ENCODE results near the gene ENAH.
"Not testable (repeated sequence)": the region's sequence is repeated elsewhere in the genome, so short reads cannot be mapped to it uniquely, and the experiment has no call there.

Gene ENAH

DNA sequence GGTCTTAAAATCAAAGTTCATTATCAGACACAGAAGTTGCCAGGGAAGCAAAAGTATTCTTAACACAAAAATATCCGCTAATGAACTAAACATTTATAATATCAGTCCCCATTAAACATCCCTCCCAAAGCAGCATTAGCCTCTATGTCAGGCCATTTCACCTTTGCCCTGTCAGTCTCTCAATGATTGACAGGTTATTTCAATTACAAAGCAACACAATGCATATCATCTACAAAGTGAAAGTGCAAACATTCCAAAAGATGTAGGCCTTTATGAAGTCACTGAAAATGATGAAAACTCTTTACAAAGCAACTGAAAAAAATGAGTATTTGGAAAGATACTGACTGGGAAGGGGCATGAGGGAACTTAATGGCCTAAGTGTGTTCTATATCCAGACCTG is 14.1 kb downstream of the ENAH start:
- no peak for DNase-seq

DNA sequence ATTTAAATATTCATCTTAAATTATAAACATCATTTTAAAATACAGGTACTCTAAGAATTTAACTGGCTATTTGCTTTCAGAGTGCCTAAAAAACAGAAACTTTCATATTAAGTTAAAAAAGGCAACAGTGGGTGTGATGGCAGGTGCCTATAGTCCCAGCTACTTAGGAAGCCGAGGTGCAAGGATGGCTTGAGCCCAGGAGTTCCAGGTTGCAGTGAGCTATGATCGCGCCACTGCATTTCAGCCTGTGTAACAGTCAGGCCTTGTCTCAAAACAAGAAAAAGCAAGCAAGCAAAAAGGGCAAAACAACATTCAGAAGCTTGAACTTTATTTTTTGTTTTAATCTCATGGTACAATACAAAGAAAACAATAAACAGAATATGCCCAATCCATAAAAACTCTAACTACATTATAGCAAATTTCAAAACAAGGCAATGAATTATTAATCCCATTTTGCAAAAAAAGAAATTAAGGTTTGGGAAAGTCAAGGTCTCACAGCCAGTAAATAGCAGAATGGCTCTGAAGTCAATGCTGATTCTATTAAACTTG is 15.2 kb downstream of the ENAH start:
- no peak for DNase-seq

DNA sequence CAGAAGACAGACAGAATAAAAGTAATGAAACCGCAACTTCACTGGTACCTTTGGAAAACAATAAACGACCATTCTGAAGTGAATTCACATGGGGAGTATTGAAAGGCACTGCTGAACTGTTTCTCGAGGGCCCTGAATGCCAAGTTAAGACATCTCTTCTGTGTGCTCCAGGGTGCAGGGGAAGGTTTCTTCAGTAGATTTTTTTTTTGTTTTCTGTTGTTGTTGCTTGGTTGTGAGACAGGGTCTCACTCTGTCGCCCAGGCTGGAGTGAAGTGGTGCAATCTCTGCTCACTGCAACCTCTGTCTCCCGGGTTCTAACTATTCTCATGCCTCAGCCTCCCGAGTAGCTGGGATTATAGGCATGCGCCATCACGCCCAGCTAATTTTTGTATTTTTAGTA is 15.9 kb downstream of the ENAH start:
- DNase-seq, result not testable (repeated sequence)

DNA sequence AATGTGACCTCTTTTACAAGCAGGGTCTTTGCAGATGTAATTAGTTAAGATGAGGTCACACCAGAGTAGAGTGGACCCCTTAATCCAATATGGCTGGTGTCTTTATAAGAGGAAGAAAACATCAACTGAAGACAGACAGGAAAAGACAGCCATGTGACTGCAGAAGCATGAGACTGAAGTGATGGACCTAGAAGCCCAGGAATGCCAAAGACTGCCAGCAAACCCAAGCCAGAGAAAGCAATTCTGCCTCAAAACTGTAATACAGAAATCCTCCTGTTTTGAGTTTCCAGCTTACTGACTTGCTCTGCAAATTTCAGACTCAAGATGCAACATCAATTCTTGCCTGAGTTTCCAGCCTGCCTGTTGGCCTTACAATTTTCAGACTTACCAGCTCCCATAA is 17.3 kb downstream of the ENAH start:
- no peak for DNase-seq

DNA sequence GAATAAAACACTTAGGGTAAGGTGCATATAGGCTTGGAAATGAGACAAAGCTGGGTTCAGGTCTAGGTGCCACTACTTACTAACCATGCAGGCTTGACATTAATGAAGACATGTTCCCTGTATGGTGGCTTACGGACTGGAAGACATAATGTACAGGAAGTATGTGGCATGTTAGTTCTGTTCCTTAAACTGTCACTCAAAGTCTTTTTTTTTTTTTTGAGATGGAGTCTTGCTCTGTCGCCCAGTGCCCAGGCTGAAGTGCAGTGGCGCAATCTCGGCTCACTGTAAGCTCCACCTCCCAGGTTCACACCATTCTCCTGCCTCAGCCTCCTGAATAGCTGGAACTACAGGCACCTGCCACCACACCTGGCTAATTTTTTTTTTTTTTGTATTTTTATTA is 20.1 kb downstream of the ENAH start:
- not testable (repeated sequence) for DNase-seq

DNA sequence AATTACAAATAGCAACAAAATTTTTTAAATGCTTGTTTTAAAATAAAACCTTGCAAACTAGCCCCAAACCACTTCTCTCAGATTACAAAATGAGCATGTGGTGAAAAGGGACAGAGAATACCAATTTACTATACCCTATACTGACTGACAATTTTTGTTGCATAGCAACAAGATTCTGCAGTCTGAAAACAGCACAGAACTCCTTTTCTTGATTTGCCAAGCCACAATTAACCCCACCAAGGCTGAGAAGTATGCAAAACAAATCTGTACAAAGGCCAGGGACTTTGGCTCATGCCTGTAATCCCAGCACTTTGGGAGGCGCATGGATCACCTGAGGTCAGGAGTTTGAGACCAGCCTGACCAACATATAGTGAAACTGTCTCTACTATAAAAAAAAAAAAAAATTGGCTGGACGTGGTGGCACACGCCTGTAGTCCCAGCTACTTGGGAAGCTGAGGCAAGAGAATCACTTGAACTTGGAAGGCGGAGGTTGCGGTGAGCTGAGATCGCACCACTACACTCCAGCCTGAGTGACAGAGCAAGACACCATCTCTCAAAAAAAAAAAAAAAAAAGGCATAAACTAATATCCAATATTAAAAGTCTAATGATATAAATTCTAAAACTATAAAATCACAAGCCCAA is 21.8 kb downstream of the ENAH start:
- no peak for DNase-seq

DNA sequence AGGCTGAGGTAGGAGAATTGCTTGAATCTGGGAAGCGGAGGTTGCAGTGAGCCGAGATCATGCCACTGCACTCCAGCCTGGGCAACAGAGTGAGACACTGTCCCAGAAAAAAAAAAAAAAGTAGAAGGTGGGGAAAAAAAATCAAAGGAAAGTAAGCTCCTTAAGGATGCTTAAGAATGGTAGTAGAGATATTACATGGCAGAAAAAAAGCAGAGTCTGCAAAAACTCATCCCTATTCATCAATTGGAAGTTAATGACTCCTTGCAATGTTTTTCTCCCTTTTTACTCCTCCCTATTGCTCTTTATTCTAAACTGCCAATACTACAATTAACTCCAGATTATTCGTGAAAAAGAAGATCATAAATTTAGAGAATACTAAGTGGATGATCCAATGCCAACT is 23.4 kb downstream of the ENAH start:
- no peak for DNase-seq

DNA sequence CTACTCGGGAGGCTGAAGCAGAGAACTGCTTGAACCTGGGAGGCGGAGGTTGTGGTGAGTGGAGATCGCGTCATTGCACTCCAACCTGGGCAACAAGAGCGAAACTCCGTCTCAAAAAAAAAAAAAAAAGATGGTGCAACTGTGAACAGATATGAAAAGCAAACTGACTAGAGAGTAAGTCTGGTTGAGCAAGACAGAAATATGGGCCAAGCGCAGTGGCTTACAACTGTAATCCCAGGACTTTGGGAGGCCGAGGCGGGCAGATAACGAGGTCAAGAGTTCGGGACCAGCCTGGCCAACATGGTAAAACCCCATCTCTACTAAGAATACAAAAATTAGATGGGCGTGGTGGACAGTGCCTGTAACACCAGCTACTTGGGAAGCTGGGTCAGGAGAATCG is 24.1 kb downstream of the ENAH start:
- DNase-seq, result not testable (repeated sequence)

DNA sequence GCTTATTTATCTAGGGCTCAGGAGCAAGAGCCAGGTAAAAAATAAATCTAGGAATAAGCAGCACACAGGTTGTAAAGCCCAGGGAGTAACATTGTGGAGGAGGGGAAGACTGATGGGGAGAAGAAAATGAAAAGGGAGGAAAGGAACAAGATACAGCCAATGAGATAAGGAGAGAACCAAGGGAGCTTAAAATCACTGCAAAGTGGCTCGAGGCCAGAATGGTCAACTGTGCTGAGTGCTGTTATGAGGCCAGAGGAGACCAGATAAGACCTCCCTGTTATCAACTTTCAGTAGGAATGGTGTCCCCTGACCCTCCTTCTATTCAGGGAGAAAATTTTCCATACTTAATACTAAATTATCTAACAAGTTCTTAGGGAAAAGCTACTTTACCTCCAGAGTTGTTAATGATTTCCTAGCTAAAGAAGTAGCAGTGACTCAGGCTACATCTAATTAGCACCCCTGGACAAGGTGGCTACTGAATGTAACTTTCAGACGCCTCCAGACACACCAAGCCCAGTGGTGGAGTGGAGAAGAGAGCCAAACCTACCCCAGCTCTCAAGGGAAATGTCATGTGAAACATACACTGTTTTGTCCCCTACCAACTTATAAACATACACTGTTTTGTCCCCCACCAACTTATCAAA is 25.5 kb downstream of the ENAH start:
- no peak for DNase-seq

DNA sequence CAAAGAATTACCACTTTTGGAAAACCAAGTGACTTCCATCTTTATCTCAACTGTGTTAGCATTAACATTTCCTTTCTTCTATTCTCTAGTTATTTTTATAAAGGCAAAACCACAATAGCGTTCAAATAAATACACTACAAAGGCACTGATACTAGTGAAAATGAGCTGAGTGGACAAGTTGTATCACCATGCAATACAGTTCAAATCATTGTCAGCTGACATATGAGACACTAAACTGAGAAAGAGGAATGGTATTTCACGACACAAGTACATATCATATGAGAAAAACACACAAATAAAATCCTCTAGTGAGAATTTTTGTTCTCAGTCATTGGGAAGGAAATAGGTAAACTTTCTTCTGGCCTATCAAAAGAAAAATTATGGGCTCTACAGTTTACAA is 26.2 kb downstream of the ENAH start:
- no peak for DNase-seq

DNA sequence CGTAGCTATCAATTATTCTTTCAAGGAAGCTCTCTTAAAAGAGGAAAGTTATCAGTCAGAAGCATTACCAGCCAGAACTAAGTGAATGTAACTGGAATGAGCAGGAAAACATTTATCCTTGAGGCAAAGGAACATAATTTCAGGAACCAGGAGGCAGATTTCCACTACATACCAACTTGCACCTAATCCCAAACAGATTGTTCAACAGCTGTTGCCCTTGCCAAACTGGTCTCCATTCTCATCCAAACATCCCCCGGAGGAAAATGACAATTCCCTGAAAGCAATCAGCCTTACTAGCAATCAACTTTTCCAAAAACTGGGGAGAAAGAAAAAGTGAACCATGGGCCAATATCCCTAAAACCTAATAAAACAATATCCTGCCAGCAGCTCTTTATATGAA is 35.0 kb downstream of the ENAH start:
- DNase-seq, result no peak

DNA sequence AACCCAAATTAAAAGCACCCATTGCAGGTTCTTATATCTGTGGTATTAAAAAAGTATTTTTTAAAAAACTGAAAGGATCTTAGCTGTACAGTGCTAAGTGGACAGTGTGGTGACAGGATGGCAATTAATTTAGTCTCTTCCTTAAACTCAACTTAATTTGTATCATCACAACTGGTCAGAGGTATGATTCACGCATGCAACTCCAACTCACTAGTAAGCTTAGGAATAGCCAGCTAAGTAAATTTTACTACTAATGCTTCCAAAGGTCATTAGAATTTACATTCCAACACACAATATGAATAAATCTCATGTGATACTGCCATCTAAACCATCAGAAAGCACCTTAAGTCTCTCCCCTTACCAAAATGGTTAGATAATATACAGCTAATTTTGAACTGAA is 35.4 kb downstream of the ENAH start:
- DNase-seq, result no peak

DNA sequence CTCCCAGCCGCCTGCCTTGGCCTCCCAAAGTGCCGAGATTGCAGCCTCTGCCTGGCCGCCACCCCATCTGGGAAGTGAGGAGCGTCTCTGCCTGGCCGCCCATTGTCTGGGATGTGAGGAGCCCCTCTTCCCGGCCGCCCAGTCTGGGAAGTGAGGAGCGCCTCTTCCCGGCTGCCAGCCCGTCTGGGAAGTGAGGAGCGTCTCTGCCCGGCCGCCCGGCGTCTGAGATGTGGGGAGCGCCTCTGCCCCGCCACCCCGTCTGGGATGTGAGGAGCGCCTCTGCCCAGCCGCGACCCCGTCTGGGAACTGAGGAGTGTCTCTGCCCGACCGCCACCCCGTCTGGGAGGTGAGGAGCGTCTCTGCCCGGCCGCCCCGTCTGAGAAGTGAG is 37.5 kb downstream of the ENAH start:
- not testable (repeated sequence) for DNase-seq

DNA sequence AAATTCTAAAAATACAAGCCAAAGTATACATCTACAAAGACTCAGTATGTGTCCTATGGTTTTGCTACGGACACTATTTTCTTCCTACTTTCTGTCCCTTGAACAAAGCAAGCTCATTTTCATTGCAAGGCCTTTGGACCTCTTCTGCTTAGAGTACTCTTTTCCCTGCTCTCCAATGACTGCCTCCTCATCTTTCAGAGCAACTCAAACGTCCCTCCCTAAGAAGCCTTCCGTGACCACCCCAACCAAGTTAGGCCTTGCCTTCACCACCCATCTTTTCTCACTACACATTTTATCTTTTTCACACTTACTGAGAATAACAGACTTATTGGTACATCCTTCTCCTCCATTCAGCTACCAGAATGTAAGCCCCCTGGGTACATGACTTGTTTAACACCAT is 39.9 kb downstream of the ENAH start:
- no peak for DNase-seq

DNA sequence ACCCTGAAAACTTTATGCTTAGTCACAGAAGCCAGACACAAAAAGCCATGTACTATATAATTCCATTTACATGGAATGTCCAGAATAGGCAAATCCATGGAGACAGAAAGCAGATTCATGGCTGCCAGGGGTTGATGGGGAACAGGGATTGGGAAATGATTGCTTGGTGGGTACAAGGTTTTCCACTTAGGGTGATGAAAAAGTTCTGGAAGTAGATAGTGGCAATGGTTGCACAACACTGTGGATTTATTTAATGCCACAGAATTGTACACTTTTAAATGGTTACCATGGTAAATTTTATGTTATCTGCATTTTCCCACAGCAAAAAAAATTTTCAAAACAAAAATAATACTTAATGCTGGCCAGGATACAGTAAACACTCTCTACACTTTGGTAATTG is 40.6 kb downstream of the ENAH start:
- DNase-seq, result no peak

DNA sequence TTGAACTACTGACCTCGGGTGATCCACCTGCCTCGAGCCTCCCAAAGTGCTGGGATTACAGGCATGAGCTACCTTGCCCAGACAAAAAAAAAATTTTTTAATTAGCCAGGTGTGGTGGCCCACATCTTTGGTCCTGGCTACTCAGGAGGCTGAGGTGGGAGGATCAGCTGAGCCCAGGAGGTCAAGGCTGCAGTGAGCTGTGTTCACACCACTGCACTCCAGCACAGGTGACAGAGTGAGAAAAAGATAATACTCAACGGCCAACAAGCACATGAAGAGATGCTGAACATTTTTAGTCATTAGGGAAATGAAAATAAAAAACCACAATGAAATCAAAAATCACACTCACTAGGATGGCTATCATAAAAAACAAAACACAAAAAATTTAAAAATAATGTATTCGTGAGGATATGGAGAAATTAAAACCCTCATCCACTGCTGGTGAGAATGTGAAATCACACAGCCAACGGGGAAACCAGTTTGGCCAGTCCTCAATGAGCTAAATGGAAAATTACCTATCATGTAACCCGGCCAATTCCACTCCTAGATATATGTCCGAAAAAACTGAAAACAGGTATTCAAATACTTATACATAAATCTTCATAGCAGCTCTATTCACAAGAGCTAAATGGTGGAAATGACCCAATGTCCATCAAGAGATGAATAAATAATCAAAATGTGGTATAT is 41.2 kb downstream of the ENAH start:
- no peak for DNase-seq

DNA sequence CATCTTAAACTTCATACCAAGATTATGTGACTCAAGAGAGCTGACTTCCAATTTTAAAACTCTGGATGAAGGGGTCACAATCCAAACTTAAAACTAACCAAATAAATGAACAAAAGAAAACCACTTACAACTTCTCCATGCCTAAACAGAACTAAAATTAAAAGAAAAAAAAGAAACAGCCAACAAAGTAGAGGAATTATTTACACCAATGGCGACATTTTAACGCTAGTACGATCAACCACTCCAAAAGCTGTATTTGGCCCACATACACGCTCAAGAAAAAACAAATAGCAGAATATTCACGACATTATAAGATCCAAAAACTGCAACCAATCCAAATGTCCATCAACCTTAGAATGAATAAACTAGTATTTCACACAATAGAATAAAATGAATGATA is 42.4 kb downstream of the ENAH start:
- DNase-seq, result no peak

DNA sequence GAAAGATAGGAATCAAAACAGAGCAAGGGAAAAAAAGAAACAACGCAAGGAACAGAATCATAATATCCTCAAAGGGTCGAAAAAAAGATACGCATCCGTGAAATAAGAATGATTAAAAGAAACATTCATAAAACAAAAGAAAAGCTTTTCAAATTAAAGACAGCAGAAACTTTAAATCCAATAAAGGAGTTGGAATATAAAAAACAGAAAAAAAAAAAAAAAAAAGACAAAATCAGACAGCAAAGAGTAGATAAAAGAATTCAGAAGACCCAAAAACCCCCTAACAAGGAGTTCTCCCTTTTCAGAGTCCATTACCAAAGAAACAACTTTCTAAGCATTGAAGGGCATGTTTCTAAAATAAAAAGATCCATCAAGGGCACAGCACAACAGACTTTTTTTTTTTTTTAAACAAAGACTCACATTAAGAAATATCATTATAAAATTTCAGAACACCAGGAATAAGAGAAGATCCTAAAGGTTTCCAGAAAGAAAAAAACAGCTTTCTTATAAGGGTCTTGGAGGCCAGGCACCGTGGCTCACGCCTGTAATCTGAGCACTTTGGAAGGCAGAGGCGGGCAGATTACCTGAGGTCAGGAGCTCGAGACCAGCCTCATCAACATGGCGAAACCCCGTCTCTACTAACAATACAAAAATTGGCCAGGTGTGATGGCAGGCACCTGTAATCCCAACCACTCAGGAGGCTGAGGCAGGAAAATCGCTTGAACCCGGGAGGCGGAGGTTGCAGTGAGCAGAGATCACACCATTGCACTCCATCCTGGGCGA is 44.7 kb downstream of the ENAH start:
- no peak for DNase-seq

DNA sequence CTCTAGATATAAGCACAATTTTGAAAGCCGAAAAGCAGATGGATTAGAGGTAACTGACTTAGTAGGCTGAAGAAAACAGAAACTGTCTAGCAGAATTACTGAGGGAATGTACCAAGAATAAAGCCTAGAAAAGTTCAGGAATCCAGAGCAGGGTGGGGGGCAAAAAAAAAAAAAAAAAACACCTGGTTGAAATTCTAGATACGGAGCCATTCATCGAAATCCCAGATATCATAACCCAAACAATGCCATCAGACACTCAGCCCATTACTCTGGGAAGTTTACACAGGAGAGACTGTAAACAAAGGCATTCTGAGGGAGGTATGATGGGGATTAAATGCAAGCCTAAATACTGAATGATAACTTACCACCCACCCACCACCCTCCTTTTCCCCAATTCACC is 45.6 kb downstream of the ENAH start:
- DNase-seq, result no peak

DNA sequence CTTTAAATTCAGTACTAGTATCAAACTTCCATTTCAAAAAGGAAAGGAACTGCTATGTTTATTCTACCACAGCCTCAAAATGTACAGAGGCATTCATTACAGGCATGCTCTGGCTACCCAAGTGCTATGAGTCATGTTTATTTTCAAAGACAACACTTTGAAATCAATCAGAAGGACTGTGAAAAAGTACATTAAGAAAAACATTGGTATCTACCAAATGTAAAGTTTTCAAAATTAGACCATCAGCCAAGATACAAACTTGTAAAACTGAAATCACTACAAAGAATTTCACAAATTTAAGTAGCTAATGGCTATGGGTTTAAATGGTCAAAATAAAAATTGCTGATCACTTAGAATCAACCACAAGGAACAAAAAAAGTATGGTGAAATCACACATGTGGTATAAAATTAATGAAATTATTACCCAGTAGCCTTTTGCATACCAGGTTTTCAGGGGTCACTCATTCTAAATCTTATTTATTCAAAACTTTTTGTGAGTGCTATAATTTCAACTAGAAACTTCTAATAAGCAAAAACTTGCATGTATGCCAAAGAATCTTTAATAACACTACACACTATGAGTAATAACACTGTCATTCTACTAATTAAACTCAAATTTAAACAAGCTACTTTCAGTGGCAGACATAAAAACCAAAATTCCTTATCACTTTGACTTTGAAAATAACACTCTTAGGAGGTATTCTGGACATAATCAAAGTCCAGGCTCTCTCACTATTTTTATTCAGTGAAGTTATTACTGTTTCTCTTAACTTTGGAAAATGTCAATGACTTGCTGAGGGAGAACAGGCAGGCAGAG is 49.2 kb downstream of the ENAH start:
- DNase-seq, result no peak

DNA sequence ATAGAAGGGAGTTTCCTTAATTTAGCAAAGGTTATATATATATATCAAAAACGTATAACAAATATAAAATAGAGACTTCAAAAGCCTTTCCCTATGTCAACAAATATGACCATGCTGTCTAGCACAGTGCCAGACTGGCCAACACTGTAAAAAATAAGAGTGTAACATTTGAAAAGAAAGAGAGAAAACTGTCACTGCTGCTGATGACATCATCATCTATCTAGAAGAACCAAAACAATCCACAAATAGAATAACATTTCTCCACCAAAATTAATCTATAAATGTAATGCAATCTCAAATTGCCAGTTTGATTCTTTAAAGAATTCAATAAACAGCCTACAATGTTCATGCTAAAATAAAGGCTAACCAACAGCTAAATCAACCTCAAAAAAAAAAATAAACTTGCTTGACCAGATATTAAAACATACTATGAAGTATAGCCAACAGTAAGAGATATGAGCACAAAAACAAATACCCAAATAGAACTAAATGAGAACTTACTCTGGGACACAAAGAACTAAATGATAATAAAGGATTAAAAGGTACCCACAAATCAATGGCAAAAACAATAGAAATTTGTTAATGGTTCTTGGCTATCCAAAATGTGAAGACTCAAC is 50.2 kb downstream of the ENAH start:
- no peak for DNase-seq

Data from stimulated activated CD4-positive, alpha-beta T cell treated with anti-CD3 and anti-CD28 coated beads, Interleukin-2, amount 100 ng/mL, for 24 hours (primary cell).